Caco-2 (cell line): ENCODE measurements around the gene GPR137B. TPM values are rescaled to one million over a fixed set of nuclear protein-coding genes. Genes with fewer than 3 reads are reported as not detected.

Source experiments
- BruUV-seq: library from RNA; stranded (reverse); fragments of 400-500 nt; replicated peaks from 2 replicates; lab custom pipeline; 2021; lab: Mats Ljungman, UMichigan
- CTCF ChIA-PET: fragments of 300-600 bp; sonication (Branson Sonifier 250); formaldehyde crosslinking; loops from one replicate; lab custom pipeline; 2022; ENCODE audit warnings: antibody characterized with exemption; lab: Charles Lee
- POLR2A ChIA-PET: fragments of 300-600 bp; sonication (Branson Sonifier 250); formaldehyde crosslinking; loops from one replicate; lab custom pipeline; 2022; ENCODE audit warnings: antibody characterized with exemption; lab: Charles Lee
- DNase-seq, 2 experiments: peaks; one replicate each; pipeline versions ENCODE4 v3.0.0 to v3.0.0-alpha.2; 2020 to 2022
- H3K27me3 ChIP-seq: replicated peaks from 2 replicates; pipeline ENCODE4 v1.6.0; 2011; ENCODE audit warnings: low read length; ENCODE audit not compliant: control insufficient read depth, insufficient read depth
- H3K36me3 ChIP-seq: 2 replicates; pipeline ENCODE4 v1.5.1; 2011; ENCODE audit warnings: low read length; ENCODE audit not compliant: control insufficient read depth, insufficient read depth
- H3K4me1 ChIP-seq: fragments of 250-450 bp; sonication (Bioruptor Pico); 2 replicates; pipeline ENCODE4 v1.5.1; 2020; ENCODE audit warnings: mild to moderate bottlenecking
- H3K4me3 ChIP-seq: 2 replicates; pipeline ENCODE4 v1.5.1; 2011; ENCODE audit warnings: low read depth, mild to moderate bottlenecking, control low read depth, low read length
- H3K9me3 ChIP-seq: fragments of 250-450 bp; sonication (Bioruptor Pico); 2 replicates; pipeline ENCODE4 v1.5.1; 2020; ENCODE audit warnings: mild to moderate bottlenecking, moderate library complexity
- H3K27ac Mint-ChIP-seq: one replicate; pipeline ENCODE4 v1.8.0; 2022; ENCODE audit warnings: mixed read lengths; ENCODE audit not compliant: unreplicated experiment
- H3K27me3 Mint-ChIP-seq: one replicate; pipeline ENCODE4 v1.8.0; 2022; ENCODE audit warnings: mixed read lengths; ENCODE audit not compliant: insufficient read depth, unreplicated experiment
- H3K36me3 Mint-ChIP-seq: one replicate; pipeline ENCODE4 v1.8.0; 2022; ENCODE audit warnings: mild to moderate bottlenecking, mixed read lengths; ENCODE audit not compliant: insufficient read depth, unreplicated experiment
- H3K4me1 Mint-ChIP-seq: one replicate; pipeline ENCODE4 v1.8.0; 2022; ENCODE audit warnings: low read depth, mixed read lengths; ENCODE audit not compliant: unreplicated experiment
- H3K4me3 Mint-ChIP-seq: one replicate; pipeline ENCODE4 v1.8.0; 2022; ENCODE audit warnings: mild to moderate bottlenecking, moderate library complexity, mixed read lengths; ENCODE audit not compliant: unreplicated experiment
- H3K9me3 Mint-ChIP-seq: one replicate; pipeline ENCODE4 v1.8.0; 2022; ENCODE audit warnings: mixed read lengths; ENCODE audit not compliant: unreplicated experiment
- CTCF ChIP-seq, 2 experiments: fragments of 200-600 bp in 1 of 2; IDR thresholded peaks; 1 replicate in 1 of 2; 2 replicates in 1 of 2; pipeline versions ENCODE4 v1.5.1 to v1.8.0; 2011 to 2022; ENCODE audit warnings: antibody characterized with exemption in 1 of 2, control low read depth in 1 of 2, inconsistent platforms in 1 of 2, low read depth in 1 of 2, low read length in 1 of 2, mild to moderate bottlenecking in 1 of 2, moderate library complexity in 1 of 2; ENCODE audit not compliant: insufficient read depth in 1 of 2, severe bottlenecking in 1 of 2, unreplicated experiment in 1 of 2
- intact Hi-C: fragments of 100-400 bp; cut with micrococcal nuclease; formaldehyde crosslinking; loops from one replicate; pipeline ENCODE4 v1.10.0; 2022; ENCODE audit not compliant: unreplicated experiment
- total RNA-seq: library from RNA; stranded (reverse); gene quantifications from 2 replicates; pipeline ENCODE4 v1.2.3, GENCODE V29; 2022

Gene GPR137B
- total RNA-seq, 1 experiment from 2014 or later = 5.9 TPM

GRCh38 chr1:236124965-236125364 lies 17.4 kb upstream of the GPR137B start:
- no peak for DNase-seq
- ChIA-PET CTCF (no interaction called here), POLR2A (no interaction called here)
- Histone ChIP-seq H3K36me3 (no peaks in the 10 kb centered on the region), H3K4me3 (no peak overlapping the region), H3K9me3 (no peaks in the 10 kb centered on the region), H3K4me1 (0 out of 2 replicates have a peak, but pooled peaks cover 6% of the 10 kb centered on the region), H3K27me3 (no peaks in the 10 kb centered on the region)
- no peak overlapping the region for H3K27ac Mint-ChIP-seq
- H3K4me3 Mint-ChIP-seq = no peak overlapping the region
- H3K4me1 Mint-ChIP-seq = peaks cover 6% of the 10 kb centered on the region
- peak in 1 of 2 experiments; percentile 4 for TF ChIP-seq CTCF (IDR thresholded peaks at IDR 0.05; ENCODE audit: insufficient read depth in 1 of 2, low read depth in 1 of 2, low read length in 1 of 2, severe bottlenecking in 1 of 2, unreplicated experiment in 1 of 2)
- no TSS peak for BruUV-seq
- no peaks in the 10 kb centered on the region for H3K9me3 Mint-ChIP-seq
- H3K36me3 Mint-ChIP-seq = no peaks in the 10 kb centered on the region
- H3K27me3 Mint-ChIP-seq = no peaks in the 10 kb centered on the region
- intact Hi-C loops = no loop called here

- BruUV-seq = no TSS peak
- no peaks in the 10 kb centered on the region for H3K36me3 Mint-ChIP-seq
- POLR2A ChIA-PET = no interaction called here
- CTCF ChIA-PET = no interaction called here
- no peak overlapping the region for H3K4me3 Mint-ChIP-seq
- H3K27ac Mint-ChIP-seq = no peak overlapping the region
- TF ChIP-seq CTCF (IDR thresholded peaks at IDR 0.05; ENCODE audit: insufficient read depth in 1 of 2, low read depth in 1 of 2, low read length in 1 of 2, severe bottlenecking in 1 of 2, unreplicated experiment in 1 of 2) = no peak
- H3K4me1 Mint-ChIP-seq = peaks cover 6% of the 10 kb centered on the region
- intact Hi-C loops = no loop called here
- Histone ChIP-seq H3K27me3 (no peaks in the 10 kb centered on the region), H3K4me3 (no peak overlapping the region), H3K4me1 (peaks cover 15% of the 10 kb centered on the region; the same call in 1 of the 2 replicates), H3K36me3 (no peaks in the 10 kb centered on the region), H3K9me3 (no peaks in the 10 kb centered on the region)
- DNase-seq = no peak
- H3K27me3 Mint-ChIP-seq = no peaks in the 10 kb centered on the region
- no peaks in the 10 kb centered on the region for H3K9me3 Mint-ChIP-seq
These were observed 15.3 kb upstream of the GPR137B start for GRCh38 chr1:236127045-236127444.

- ChIA-PET POLR2A (no interaction called here), CTCF (no interaction called here)
- H3K4me3 Mint-ChIP-seq = no peak overlapping the region
- no peaks in the 10 kb centered on the region for H3K27me3 Mint-ChIP-seq
- BruUV-seq = no TSS peak
- no peaks in the 10 kb centered on the region for H3K9me3 Mint-ChIP-seq
- DNase-seq = no peak
- no peak for TF ChIP-seq CTCF (IDR thresholded peaks at IDR 0.05; ENCODE audit: insufficient read depth in 1 of 2, low read depth in 1 of 2, low read length in 1 of 2, severe bottlenecking in 1 of 2, unreplicated experiment in 1 of 2)
- Histone ChIP-seq H3K27me3 (no peaks in the 10 kb centered on the region), H3K4me1 (peaks cover 24% of the 10 kb centered on the region; the same call in 1 of the 2 replicates), H3K4me3 (no peak overlapping the region), H3K9me3 (no peaks in the 10 kb centered on the region), H3K36me3 (no peaks in the 10 kb centered on the region)
- H3K27ac Mint-ChIP-seq = no peak overlapping the region
- intact Hi-C loops = loop anchor here (2.0 kb wide), 1 partner anchor 14 kb away; the partner anchor contains the start of gene GPR137B
- H3K4me1 Mint-ChIP-seq = peaks cover 6% of the 10 kb centered on the region
- no peaks in the 10 kb centered on the region for H3K36me3 Mint-ChIP-seq
These were observed 13.6 kb upstream of the GPR137B start for GRCh38 chr1:236128646-236129178.
